Measurements from ENCODE around the gene C14orf132.

DNA sequence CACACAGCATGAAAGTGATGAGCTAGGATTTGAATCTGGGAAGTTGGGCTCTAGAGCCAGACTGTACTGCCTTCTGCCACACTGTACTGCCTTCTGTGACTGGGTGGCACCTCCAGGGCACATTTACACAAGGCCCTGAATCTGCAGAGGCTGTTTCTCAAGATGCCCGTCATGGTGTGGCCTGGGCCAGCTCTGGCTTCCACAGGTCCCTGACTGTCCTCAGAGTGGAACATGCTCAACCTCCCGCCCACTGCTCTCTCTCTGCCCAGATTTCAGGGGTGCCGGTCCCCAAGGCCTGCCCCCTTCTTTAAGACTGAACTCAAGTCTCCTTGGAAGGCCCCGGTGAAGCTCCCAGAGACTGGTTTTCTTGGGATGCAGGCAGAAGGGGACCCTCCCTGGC is 50.2 kb downstream of the C14orf132 start:
- TF ChIP-seq POLR2A (IDR thresholded peaks at IDR 0.05; ENCODE audit: low read depth, low read length) (no peak), POLR2AphosphoS5 (IDR thresholded peaks at IDR 0.05; ENCODE audit: low read depth, low read length) (no peak), TAF1 (IDR thresholded peaks at IDR 0.05; ENCODE audit: low read depth, low read length) (no peak), SPI1 (IDR thresholded peaks at IDR 0.05; ENCODE audit: low read depth, low read length) (no peak)
